IMR-90 (cell line): ENCODE results near the gene BCL2L11. TPM values are rescaled to one million over a fixed set of nuclear protein-coding genes. Genes with fewer than 3 reads are reported as not detected.

Experiments used
- ATAC-seq: fragments of 200-7000 bp; cut with Tn5 transposase; 2 replicates; pipeline ENCODE4 v1.9.1; 2020; ENCODE audit warnings: low read depth, mild to moderate bottlenecking, moderate library complexity
- BruUV-seq: library from RNA; stranded (reverse); fragments of 400-500 nt; replicated peaks from 2 replicates; lab custom pipeline; 2021; lab: Mats Ljungman, UMichigan
- CTCF ChIA-PET: fragments of 300-600 bp; formaldehyde crosslinking; extraction: SDS; loops from one replicate; lab custom pipeline; 2021; ENCODE audit warnings: antibody characterized with exemption; lab: Yijun Ruan, JAX
- POLR2A ChIA-PET: fragments of 300-600 bp; sonication (Branson Sonifier 250); formaldehyde crosslinking; loops from one replicate; lab custom pipeline; 2022; ENCODE audit warnings: antibody characterized with exemption; ENCODE audit not compliant: unreplicated experiment; lab: Charles Lee
- DNase-seq: peaks from one replicate; pipeline ENCODE4 v3.0.0; 2013
- H2AFZ ChIP-seq: replicated peaks from 2 replicates; pipeline ENCODE3; 2013; ENCODE audit warnings: low read length, mild to moderate bottlenecking; ENCODE audit not compliant: poor library complexity
- H2AK5ac ChIP-seq: 2 replicates; pipeline ENCODE4 v1.6.1; 2013; ENCODE audit warnings: low read depth, low read length, inconsistent platforms
- H2AK9ac ChIP-seq: replicated peaks from 2 replicates; pipeline ENCODE3; 2013; ENCODE audit warnings: mild to moderate bottlenecking, low read depth, low read length, moderate library complexity; ENCODE audit not compliant: poor library complexity
- H2BK120ac ChIP-seq: 2 replicates; pipeline ENCODE4 v1.6.1; 2013; ENCODE audit warnings: low read depth, low read length, inconsistent platforms
- H2BK15ac ChIP-seq: 3 replicates; pipeline ENCODE4 v1.6.1; 2013; ENCODE audit warnings: low read depth, low read length, inconsistent platforms
- H2BK20ac ChIP-seq: 2 replicates; pipeline ENCODE4 v1.6.1; 2013; ENCODE audit warnings: low read depth, mild to moderate bottlenecking, inconsistent platforms, low read length, moderate library complexity
- H2BK5ac ChIP-seq: 2 replicates; pipeline ENCODE4 v1.6.1; 2013; ENCODE audit warnings: mild to moderate bottlenecking, low read depth, low read length, inconsistent platforms; ENCODE audit not compliant: poor library complexity, severe bottlenecking
- H3K14ac ChIP-seq: replicated peaks from 2 replicates; pipeline ENCODE4 v1.6.1; 2013; ENCODE audit warnings: low read depth, low read length, inconsistent platforms
- H3K18ac ChIP-seq: 2 replicates; pipeline ENCODE4 v1.6.1; 2013; ENCODE audit warnings: low read depth, low read length, control low read depth
- H3K23ac ChIP-seq: 2 replicates; pipeline ENCODE4 v1.6.1; 2013; ENCODE audit warnings: low read depth, low read length, inconsistent platforms
- H3K27ac ChIP-seq: 2 replicates; pipeline ENCODE4 v1.5.1; 2013; ENCODE audit warnings: mild to moderate bottlenecking, control low read depth, low read length; ENCODE audit not compliant: insufficient read depth
- H3K27me3 ChIP-seq: 2 replicates; pipeline ENCODE4 v1.6.1; 2013; ENCODE audit warnings: low read length; ENCODE audit not compliant: control insufficient read depth, insufficient read depth
- H3K36me3 ChIP-seq: 2 replicates; pipeline ENCODE4 v1.6.1; 2013; ENCODE audit warnings: low read length, mixed read lengths; ENCODE audit not compliant: control insufficient read depth, insufficient read depth
- H3K4ac ChIP-seq: 2 replicates; pipeline ENCODE4 v1.6.1; 2013; ENCODE audit warnings: low read depth, low read length, inconsistent platforms
- H3K4me1 ChIP-seq: 2 replicates; pipeline ENCODE4 v1.6.1; 2013; ENCODE audit warnings: low read length, mixed read lengths; ENCODE audit not compliant: control insufficient read depth, insufficient read depth
- H3K4me2 ChIP-seq: 2 replicates; pipeline ENCODE4 v1.6.1; 2013; ENCODE audit warnings: low read depth, mild to moderate bottlenecking, control low read depth, low read length, moderate library complexity
- H3K4me3 ChIP-seq: 2 replicates; pipeline ENCODE4 v1.5.1; 2013; ENCODE audit warnings: low read depth, mild to moderate bottlenecking, control low read depth, low read length, moderate library complexity; ENCODE audit not compliant: insufficient read depth
- H3K56ac ChIP-seq: 2 replicates; pipeline ENCODE4 v1.6.1; 2013; ENCODE audit warnings: low read length, inconsistent platforms; ENCODE audit not compliant: insufficient read depth; ENCODE audit errors: extremely low read depth
- H3K79me1 ChIP-seq, 2 experiments: 2 replicates each; pipeline ENCODE4 v1.6.1; 2013; ENCODE audit warnings: low read length in 2 of 2, inconsistent platforms in 1 of 2, low read depth in 1 of 2
- H3K9ac ChIP-seq: 2 replicates; pipeline ENCODE4 v1.6.1; 2013; ENCODE audit warnings: low read depth, low read length, control low read depth
- H3K9me1 ChIP-seq: 2 replicates; pipeline ENCODE4 v1.6.1; 2013; ENCODE audit warnings: low read length, inconsistent platforms; ENCODE audit not compliant: insufficient read depth
- H3K9me3 ChIP-seq: 2 replicates; pipeline ENCODE4 v1.6.1; 2013; ENCODE audit warnings: low read length; ENCODE audit not compliant: control insufficient read depth, insufficient read depth
- H4K20me1 ChIP-seq: 2 replicates; pipeline ENCODE4 v1.6.1; 2013; ENCODE audit warnings: low read length, inconsistent platforms; ENCODE audit not compliant: insufficient read depth
- H4K5ac ChIP-seq: 2 replicates; pipeline ENCODE4 v1.6.1; 2013; ENCODE audit warnings: mild to moderate bottlenecking, low read depth, low read length, control low read depth
- H4K8ac ChIP-seq, 2 experiments: 2 replicates each; pipeline ENCODE4 v1.6.1; 2013; ENCODE audit warnings: low read depth in 2 of 2, low read length in 2 of 2, control low read depth in 1 of 2, inconsistent platforms in 1 of 2
- H4K91ac ChIP-seq: 2 replicates; pipeline ENCODE4 v1.6.1; 2013; ENCODE audit warnings: low read depth, low read length, inconsistent platforms; ENCODE audit not compliant: insufficient read depth
- BHLHE40 ChIP-seq: fragments of 150-350 bp; IDR thresholded peaks from 2 replicates; pipeline ENCODE4 v1.6.1; 2016; ENCODE audit warnings: mild to moderate bottlenecking, low read depth, low read length
- CHD1 ChIP-seq: IDR thresholded peaks from 2 replicates; pipeline ENCODE4 v1.6.1; 2012; ENCODE audit warnings: low read depth, low read length, improper control_type of control experiment
- ELK1 ChIP-seq: fragments of 150-350 bp; IDR thresholded peaks from 2 replicates; pipeline ENCODE4 v1.6.1; 2016; ENCODE audit warnings: low read depth, mild to moderate bottlenecking, low read length, moderate library complexity, borderline replicate concordance
- MAFK ChIP-seq: IDR thresholded peaks from 2 replicates; pipeline ENCODE4 v1.6.1; 2012; ENCODE audit warnings: low read depth, low read length, improper control_type of control experiment
- MAZ ChIP-seq: IDR thresholded peaks from 2 replicates; pipeline ENCODE4 v1.6.1; 2012; ENCODE audit warnings: low read depth, mild to moderate bottlenecking, low read length, improper control_type of control experiment, moderate library complexity, borderline replicate concordance
- NFE2L2 ChIP-seq: fragments of 150-350 bp; IDR thresholded peaks from 2 replicates; pipeline ENCODE4 v1.6.1; 2016; ENCODE audit warnings: low read depth, mild to moderate bottlenecking, low read length
- RAD21 ChIP-seq: IDR thresholded peaks from 2 replicates; pipeline ENCODE4 v1.6.1; 2012; ENCODE audit warnings: low read length, improper control_type of control experiment
- RCOR1 ChIP-seq: IDR thresholded peaks from 2 replicates; pipeline ENCODE4 v1.6.1; 2012; ENCODE audit warnings: mild to moderate bottlenecking, low read length, improper control_type of control experiment; ENCODE audit not compliant: insufficient replicate concordance
- WGBS, 2 experiments: methylation state at CpG; one replicate each; pipeline versions ENCODE4 v1.1.5 to v1.1.7; 2013; ENCODE audit warnings: missing lambda C conversion rate in 2 of 2; ENCODE audit not compliant: insufficient read length in 1 of 2; ENCODE audit errors: extremely low coverage in 2 of 2; 5-methylcytosine and 5-hydroxymethylcytosine counted together
- dilution Hi-C: fragments of 300-500 bp; cut with HindIII; formaldehyde crosslinking; loops from one replicate; pipeline ENCODE4 v1.14.3; 2018; ENCODE audit warnings: low sequenced_read_pairs; ENCODE audit not compliant: unreplicated experiment
- in situ Hi-C: fragments of 300-500 bp; cut with MboI; formaldehyde crosslinking; loops from 3 replicates; pipeline ENCODE4 v1.14.3; 2019; ENCODE audit warnings: low sequenced_read_pairs, inconsistent platforms, mixed read lengths
- intact Hi-C: fragments of 100-400 bp; cut with micrococcal nuclease; formaldehyde crosslinking; loops from 2 replicates; pipeline ENCODE4 v1.10.0; 2022
- polyA plus RNA-seq, 3 experiments: library from polyadenylated mRNA; depleted of rRNA; stranded (reverse); fragments of >200 nt; gene quantifications; 2 replicates each; pipeline ENCODE4 v1.2.3, GENCODE V29; 2012; ENCODE audit warnings: low replicate concordance in 1 of 3
- total RNA-seq: library from RNA; depleted of rRNA; stranded (reverse); fragments of >200 nt; gene quantifications from 2 replicates; pipeline ENCODE4 v1.2.3, GENCODE V29; 2012

Gene BCL2L11
- total and polyA plus RNA-seq, 2 of the 4 experiments (the other 2 are of a cell fraction), result 1.1 to 1.7 TPM

DNA sequence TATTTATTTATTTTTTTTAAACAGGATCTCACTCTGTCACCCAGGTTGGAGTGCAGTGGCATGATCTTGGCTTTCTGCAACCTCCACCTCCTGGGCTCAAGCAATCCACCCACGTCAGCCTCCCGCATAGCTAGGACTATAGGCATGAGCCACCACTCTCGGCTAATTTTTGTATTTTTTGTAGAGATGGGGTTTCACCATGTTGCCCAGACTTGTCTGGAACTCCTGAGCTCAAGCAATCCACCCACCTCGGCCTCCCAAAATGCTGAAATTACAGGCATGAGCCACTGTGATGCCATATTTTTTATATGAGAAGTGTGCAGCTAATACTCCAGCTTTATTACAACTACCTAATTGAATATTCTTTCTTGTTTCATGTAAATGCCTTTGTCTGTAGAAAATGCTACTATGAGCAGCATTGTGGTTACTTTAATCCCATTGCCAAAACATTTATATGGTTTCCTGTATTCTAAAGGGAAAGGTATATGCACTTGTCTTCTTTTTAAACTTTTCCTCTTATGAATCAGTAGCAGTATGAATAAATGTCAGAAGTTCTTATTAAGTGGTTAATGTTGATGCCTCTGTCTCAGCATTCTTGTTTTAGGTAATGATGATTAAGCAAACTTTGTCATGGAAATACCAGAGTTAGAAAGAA lies 9.5 kb upstream of the BCL2L11 start:
- Histone ChIP-seq H2BK15ac (no peak overlapping the region), H4K20me1 (no peaks in the 10 kb centered on the region), H2BK20ac (no peak overlapping the region), H3K36me3 (no peaks in the 10 kb centered on the region), H2AFZ (no peak overlapping the region), H3K9ac (no peak overlapping the region), H3K4me1 (no peaks in the 10 kb centered on the region), H3K27ac (no peak overlapping the region), H2AK9ac (no peak overlapping the region), H3K56ac (no peak overlapping the region), H4K8ac (no peak overlapping the region), H2BK5ac (no peak overlapping the region), H4K91ac (no peak overlapping the region), H2BK120ac (no peak overlapping the region), H3K9me3 (no peaks in the 10 kb centered on the region), H3K23ac (no peak overlapping the region), H2AK5ac (no peak overlapping the region), H3K4me3 (no peak overlapping the region), H4K5ac (no peak overlapping the region), H3K4me2 (no peak overlapping the region), H3K14ac (no peak overlapping the region), H3K79me1 (no peaks in the 10 kb centered on the region), H3K27me3 (peaks cover 49% of the 10 kb centered on the region), H3K4ac (no peak overlapping the region), H3K9me1 (0 out of 2 replicates have a peak, but pooled peaks cover 3% of the 10 kb centered on the region), H3K18ac (no peak overlapping the region)
- CTCF ChIA-PET, result no interaction called here
- TF ChIP-seq NFE2L2, result no peak
- no peak for TF ChIP-seq CHD1
- no peak for TF ChIP-seq ELK1
- no peak for TF ChIP-seq BHLHE40
- no peak for TF ChIP-seq RCOR1
- TF ChIP-seq RAD21, result no peak
- TF ChIP-seq MAZ, result no peak
- TF ChIP-seq MAFK, result no peak
- in situ Hi-C loops (loop anchor here (10.0 kb wide), 1 partner anchor 564 kb away; no protein-coding TSS in a partner anchor), intact Hi-C loops (no loop called here), dilution Hi-C loops (no loop called here)
- DNase-seq (no peak), ATAC-seq (no peak)
- POLR2A ChIA-PET, result no interaction called here
- WGBS, 2 experiments, result no CpG with 5 or more reads among the region's 4 CpGs
- BruUV-seq, result no TSS peak
